Liver (tissue), 9 donors: ENCODE data around the gene S100A4. TPM values are rescaled to one million over a fixed set of nuclear protein-coding genes. Genes with fewer than 3 reads are reported as not detected.
A peak's percentile ranks its signal among the peaks of the same experiment; 100 is the strongest.

Experiments used
- DNase-seq: peaks from one replicate; pipeline ENCODE4 v3.0.0-alpha.2; 2017; ENCODE audit warnings: low spot score
- H3K27ac ChIP-seq, 2 donors: one replicate each; pipeline ENCODE4 v1.7.0; 2013; ENCODE audit warnings: inconsistent platforms in 2 of 2, low read length in 2 of 2, control low read depth in 1 of 2, low read depth in 1 of 2, mild to moderate bottlenecking in 1 of 2
- H3K27me3 ChIP-seq, 4 donors: one replicate each; pipeline versions ENCODE4 v1.6.1 to v1.7.0; 2013; ENCODE audit warnings: low read length in 3 of 4, inconsistent platforms in 1 of 4, mild to moderate bottlenecking in 1 of 4, moderate library complexity in 1 of 4; ENCODE audit not compliant: control insufficient read depth in 4 of 4, insufficient read depth in 4 of 4
- H3K36me3 ChIP-seq, 4 donors: one replicate each; pipeline versions ENCODE4 v1.6.1 to v1.7.0; 2013; ENCODE audit warnings: low read length in 3 of 4, mild to moderate bottlenecking in 3 of 4, low read depth in 1 of 4, moderate library complexity in 1 of 4; ENCODE audit not compliant: control insufficient read depth in 4 of 4, insufficient read depth in 3 of 4
- H3K4me1 ChIP-seq, 4 donors: one replicate each; pipeline versions ENCODE4 v1.6.1 to v1.7.0; 2013; ENCODE audit warnings: low read length in 3 of 4, mild to moderate bottlenecking in 3 of 4, moderate library complexity in 1 of 4; ENCODE audit not compliant: control insufficient read depth in 4 of 4, insufficient read depth in 4 of 4
- H3K4me3 ChIP-seq, 3 donors: one replicate each; pipeline versions ENCODE4 v1.6.1 to v1.7.0; 2013; ENCODE audit warnings: low read length in 3 of 3, control low read depth in 1 of 3, low read depth in 1 of 3, mild to moderate bottlenecking in 1 of 3
- H3K9ac ChIP-seq, 2 donors: one replicate each; pipeline ENCODE4 v1.7.0; 2013; ENCODE audit warnings: low read length in 2 of 2, mild to moderate bottlenecking in 2 of 2, moderate library complexity in 2 of 2, control low read depth in 1 of 2, low read depth in 1 of 2
- H3K9me3 ChIP-seq, 4 donors: one replicate each; pipeline versions ENCODE4 v1.6.1 to v1.7.0; 2013; ENCODE audit warnings: low read length in 3 of 4; ENCODE audit not compliant: control insufficient read depth in 4 of 4
- ATF3 ChIP-seq: IDR thresholded peaks from 2 replicates; pipeline ENCODE4 v1.6.1; 2016; ENCODE audit warnings: antibody characterized with exemption
- CTCF ChIP-seq: fragments of 150-350 bp; IDR thresholded peaks from 2 replicates; pipeline ENCODE4 v1.5.1; 2017; ENCODE audit warnings: improper control_type of control experiment, low read depth, low read length; ENCODE audit not compliant: missing input control
- EGR1 ChIP-seq, 2 donors: IDR thresholded peaks; 2 replicates each; pipeline ENCODE4 v1.6.1; 2016 to 2018; ENCODE audit warnings: antibody characterized with exemption in 2 of 2, low read depth in 2 of 2
- FOXA1 ChIP-seq: IDR thresholded peaks from 2 replicates; pipeline ENCODE4 v1.6.1; 2016; ENCODE audit warnings: antibody characterized with exemption
- FOXA2 ChIP-seq: IDR thresholded peaks from 2 replicates; pipeline ENCODE4 v1.6.1; 2016; ENCODE audit warnings: antibody characterized with exemption
- GABPA ChIP-seq, 2 donors: IDR thresholded peaks in 1 of 2; conservative IDR thresholded peaks in 1 of 2; 2 replicates each; pipeline ENCODE4 v1.6.1; 2016; ENCODE audit warnings: antibody characterized with exemption in 2 of 2, mild to moderate bottlenecking in 1 of 2, moderate library complexity in 1 of 2
- HNF4A ChIP-seq, 2 donors: conservative IDR thresholded peaks; 2 replicates each; pipeline ENCODE4 v1.6.1; 2016; ENCODE audit warnings: antibody characterized with exemption in 2 of 2, mild to moderate bottlenecking in 2 of 2
- HNF4G ChIP-seq: IDR thresholded peaks from 2 replicates; pipeline ENCODE4 v1.6.1; 2016; ENCODE audit warnings: antibody characterized with exemption
- JUND ChIP-seq, 2 donors: IDR thresholded peaks; 2 replicates each; pipeline ENCODE4 v1.6.1; 2016; ENCODE audit warnings: antibody characterized with exemption in 2 of 2
- NR2F2 ChIP-seq: IDR thresholded peaks from 2 replicates; pipeline ENCODE4 v1.6.1; 2016; ENCODE audit warnings: antibody characterized with exemption
- RAD21 ChIP-seq, 2 donors: IDR thresholded peaks; 2 replicates each; pipeline ENCODE4 v1.6.1; 2016; ENCODE audit warnings: antibody characterized with exemption in 2 of 2, mild to moderate bottlenecking in 2 of 2
- RXRA ChIP-seq, 2 donors: IDR thresholded peaks; 2 replicates each; pipeline ENCODE4 v1.6.1; 2017 to 2018; ENCODE audit warnings: antibody characterized with exemption in 2 of 2, mild to moderate bottlenecking in 1 of 2
- SP1 ChIP-seq: IDR thresholded peaks from 2 replicates; pipeline ENCODE4 v1.6.1; 2018; ENCODE audit warnings: antibody characterized with exemption, mild to moderate bottlenecking
- TAF1 ChIP-seq: conservative IDR thresholded peaks from 2 replicates; pipeline ENCODE4 v1.6.1; 2016; ENCODE audit warnings: antibody characterized with exemption, mild to moderate bottlenecking
- YY1 ChIP-seq: IDR thresholded peaks from 2 replicates; pipeline ENCODE4 v1.6.1; 2016; ENCODE audit warnings: antibody characterized with exemption, mild to moderate bottlenecking
- ZBTB33 ChIP-seq: IDR thresholded peaks from 2 replicates; pipeline ENCODE4 v1.6.1; 2016; ENCODE audit warnings: antibody characterized with exemption
- WGBS: extraction: QIAGEN DNeasy Blood & Tissue Kit; methylation state at CpG from one replicate; pipeline ENCODE4 v1.1.7; 2013; 5-methylcytosine and 5-hydroxymethylcytosine counted together
- polyA plus RNA-seq, 2 donors: library from polyadenylated mRNA; stranded (reverse) in 1 of 2; unstranded in 1 of 2; fragments of 200-250 nt in 1 of 2; fragments of >200 nt in 1 of 2; fragmentation: Nextera tagmentation in 1 of 2; extraction: Ambion mirVana in 1 of 2; gene quantifications; one replicate each; pipeline versions ENCODE4 v1.2.1 to v1.2.3, GENCODE V29; 2013 to 2015
- total RNA-seq, 2 donors: library from RNA; depleted of rRNA; stranded (reverse); fragments of >200 nt; gene quantifications; one replicate each; pipeline ENCODE4 v1.2.3, GENCODE V29; 2014
- TF ChIP-seq, protein P1 (sequence below): IDR thresholded peaks from 2 replicates; pipeline ENCODE4 v1.6.1; 2016; ENCODE audit warnings: antibody characterized with exemption
- TF ChIP-seq, protein P2 (sequence below): IDR thresholded peaks from 2 replicates; pipeline ENCODE4 v1.6.1; 2016; ENCODE audit warnings: antibody characterized with exemption, mild to moderate bottlenecking
- donor health status: healthy.
- donor health status: healthy.
- donor health status: healthy.
- donor health status: healthy.
- donor health status: healthy.

S100A4 gene
- total and polyA plus RNA-seq, 4 donors: 4.8 to 69.8 (median 16.7) TPM

DNA sequence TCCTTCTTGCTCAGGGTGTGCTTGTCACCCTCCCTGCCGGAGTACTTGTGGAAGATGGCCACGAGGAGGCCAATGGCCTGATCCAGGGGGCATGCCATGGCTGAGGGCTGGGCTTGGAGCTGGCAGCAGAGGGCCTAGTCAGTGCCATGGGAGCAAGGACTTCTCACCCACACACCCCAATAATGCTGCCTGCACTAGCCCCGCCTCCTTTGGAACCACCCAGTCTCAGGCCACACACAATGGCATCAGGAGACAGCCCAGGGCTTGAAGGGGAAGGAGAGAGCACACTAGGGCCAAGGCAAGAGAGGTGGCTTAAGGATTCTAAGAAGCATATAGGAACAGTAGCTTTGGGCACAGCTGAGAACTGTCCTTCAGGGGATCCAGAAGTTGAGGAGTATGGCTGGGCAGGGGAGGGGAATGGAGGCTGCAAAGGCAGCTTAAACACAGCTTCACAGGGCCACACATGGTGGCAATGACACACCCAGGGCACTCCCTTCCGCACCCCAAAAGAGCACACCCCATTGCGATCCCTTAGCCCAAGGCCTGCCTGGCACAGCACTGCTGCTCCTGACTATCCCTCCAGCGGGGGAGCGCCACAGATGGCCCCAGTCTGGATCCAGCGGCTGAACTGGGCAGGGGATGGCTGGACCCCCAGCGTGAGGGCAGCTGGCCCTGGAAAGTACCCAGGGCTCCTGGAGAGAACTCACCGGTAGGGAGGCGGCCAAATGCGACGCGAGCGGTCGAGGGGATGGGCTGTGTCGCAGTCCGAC lies 10.2 kb downstream of the S100A4 start, which contains the start of gene S100A6:
Gene S100A6, minus strand, starts transcription at position 750 of the 770 bp plus-strand sequence. Its CDS starts 652 bp downstream, at position 98.
- WGBS: 25% methylated on average over 18 of the region's 18 CpGs
- DNase-seq: peak; percentile 41
- Histone ChIP-seq H3K9me3 (no peaks in the 10 kb centered on the region), H3K4me1 (peaks cover 0 to 4% (median 2%) of the 10 kb centered on the region in 4 donors), H3K27me3 (peaks cover 0 to 6% (median 4%) of the 10 kb centered on the region in 4 donors), H3K4me3 (peak within 1 kb of the TSS; percentile 5 to 32 (median 13)), H3K27ac (peak within 1 kb of the TSS; percentile 74 to 87), H3K9ac (peak within 1 kb of the TSS in 1 of 2 donors; percentile 25), H3K36me3 (no peaks in the 10 kb centered on the region)
- TF ChIP-seq FOXA1 (no peak), RAD21 (IDR thresholded peaks at IDR 0.05) (no peak), YY1 (no peak), HNF4A (conservative IDR thresholded peaks at IDR 0.05) (no peak), ZBTB33 (no peak), FOXA2 (no peak), CTCF (no peak), NR2F2 (no peak), RXRA (IDR thresholded peaks at IDR 0.05) (no peak), TAF1 (no peak), HNF4G (no peak), JUND (IDR thresholded peaks at IDR 0.05) (no peak), EGR1 (IDR thresholded peaks at IDR 0.05; ENCODE audit: low read depth in 2 of 2) (no peak), SP1 (no peak), GABPA (IDR thresholded peaks at IDR 0.05 in 1 of 2, conservative IDR thresholded peaks at IDR 0.05 in 1 of 2) (no peak), ATF3 (no peak)
- TF ChIP-seq, protein P1, sequence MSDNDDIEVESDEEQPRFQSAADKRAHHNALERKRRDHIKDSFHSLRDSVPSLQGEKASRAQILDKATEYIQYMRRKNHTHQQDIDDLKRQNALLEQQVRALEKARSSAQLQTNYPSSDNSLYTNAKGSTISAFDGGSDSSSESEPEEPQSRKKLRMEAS: no peak
- TF ChIP-seq, protein P2, sequence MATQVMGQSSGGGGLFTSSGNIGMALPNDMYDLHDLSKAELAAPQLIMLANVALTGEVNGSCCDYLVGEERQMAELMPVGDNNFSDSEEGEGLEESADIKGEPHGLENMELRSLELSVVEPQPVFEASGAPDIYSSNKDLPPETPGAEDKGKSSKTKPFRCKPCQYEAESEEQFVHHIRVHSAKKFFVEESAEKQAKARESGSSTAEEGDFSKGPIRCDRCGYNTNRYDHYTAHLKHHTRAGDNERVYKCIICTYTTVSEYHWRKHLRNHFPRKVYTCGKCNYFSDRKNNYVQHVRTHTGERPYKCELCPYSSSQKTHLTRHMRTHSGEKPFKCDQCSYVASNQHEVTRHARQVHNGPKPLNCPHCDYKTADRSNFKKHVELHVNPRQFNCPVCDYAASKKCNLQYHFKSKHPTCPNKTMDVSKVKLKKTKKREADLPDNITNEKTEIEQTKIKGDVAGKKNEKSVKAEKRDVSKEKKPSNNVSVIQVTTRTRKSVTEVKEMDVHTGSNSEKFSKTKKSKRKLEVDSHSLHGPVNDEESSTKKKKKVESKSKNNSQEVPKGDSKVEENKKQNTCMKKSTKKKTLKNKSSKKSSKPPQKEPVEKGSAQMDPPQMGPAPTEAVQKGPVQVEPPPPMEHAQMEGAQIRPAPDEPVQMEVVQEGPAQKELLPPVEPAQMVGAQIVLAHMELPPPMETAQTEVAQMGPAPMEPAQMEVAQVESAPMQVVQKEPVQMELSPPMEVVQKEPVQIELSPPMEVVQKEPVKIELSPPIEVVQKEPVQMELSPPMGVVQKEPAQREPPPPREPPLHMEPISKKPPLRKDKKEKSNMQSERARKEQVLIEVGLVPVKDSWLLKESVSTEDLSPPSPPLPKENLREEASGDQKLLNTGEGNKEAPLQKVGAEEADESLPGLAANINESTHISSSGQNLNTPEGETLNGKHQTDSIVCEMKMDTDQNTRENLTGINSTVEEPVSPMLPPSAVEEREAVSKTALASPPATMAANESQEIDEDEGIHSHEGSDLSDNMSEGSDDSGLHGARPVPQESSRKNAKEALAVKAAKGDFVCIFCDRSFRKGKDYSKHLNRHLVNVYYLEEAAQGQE: no peak
